GM21825 (cell line): ENCODE data around the gene PARD3B.

Experiments used
- ATAC-seq: cut with Tn5 transposase; IDR thresholded peaks from one replicate; pipeline ENCODE4 v1.9.1; 2021; ENCODE audit warnings: mild to moderate bottlenecking, moderate library complexity; ENCODE audit not compliant: unreplicated experiment

PARD3B gene

GRCh38 chr2:205531489-205532148 is 986.3 kb downstream of the PARD3B start:
- ATAC-seq = no peak

GRCh38 chr2:205535001-205535400 is 989.7 kb downstream of the PARD3B start:
- ATAC-seq = no peak

GRCh38 chr2:205539603-205540002 is 994.3 kb downstream of the PARD3B start:
- ATAC-seq = no peak

DNA sequence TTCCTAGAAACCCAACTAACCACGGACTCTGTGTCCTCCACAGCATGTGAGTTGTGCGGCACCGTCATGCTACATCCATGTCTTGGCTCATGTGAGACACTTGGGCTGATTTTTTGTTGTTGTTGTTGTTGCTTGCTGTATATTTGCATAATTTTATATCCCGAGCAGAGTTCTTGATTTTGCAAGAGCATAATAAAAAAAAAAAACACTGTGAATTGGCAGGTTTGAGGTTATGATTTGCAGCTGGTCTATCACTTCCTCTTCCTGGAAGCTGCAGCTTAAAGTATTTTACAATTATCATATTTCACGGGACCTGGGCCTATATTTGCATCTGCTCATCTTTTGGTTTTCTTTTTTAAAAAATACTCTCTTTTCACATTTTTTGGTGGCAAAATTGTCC is 994.8 kb downstream of the PARD3B start:
- ATAC-seq = no peak

- ATAC-seq = no peak
These were observed 998.1 kb downstream of the PARD3B start for GRCh38 chr2:205543262-205543843.

DNA sequence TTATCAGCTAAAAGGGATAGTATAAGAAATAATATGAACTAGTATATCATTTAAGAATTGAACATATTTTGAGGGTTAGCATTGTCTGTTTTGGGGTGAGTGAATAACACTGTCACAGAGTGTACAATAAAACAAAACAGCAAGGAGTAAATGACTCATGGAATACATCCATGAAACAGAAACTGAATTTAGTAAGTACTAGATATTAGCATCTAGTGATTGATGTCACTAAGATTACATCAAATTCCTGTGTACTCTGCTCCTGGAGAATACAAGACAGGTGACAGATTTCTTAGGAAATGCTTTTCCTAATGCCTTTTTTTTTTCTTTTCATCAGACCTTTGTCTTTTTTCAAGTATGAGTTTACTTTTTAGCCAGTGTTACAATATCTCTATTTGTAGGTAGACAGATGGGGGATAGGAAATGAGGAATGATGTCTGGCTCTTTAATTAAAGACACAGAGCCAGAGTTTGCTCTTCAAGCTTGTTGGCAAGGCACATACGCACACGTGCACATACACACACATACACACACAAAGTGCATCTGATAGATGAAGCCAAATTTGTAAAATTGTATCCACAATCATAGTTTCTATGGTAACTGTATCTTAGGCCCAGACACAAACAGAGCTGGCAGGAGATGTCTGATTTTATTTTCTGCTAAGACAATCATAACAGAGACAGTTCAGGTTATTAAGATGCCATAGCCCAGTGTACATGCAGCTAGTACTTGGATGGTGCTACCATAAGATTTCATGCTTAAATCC is 998.8 kb downstream of the PARD3B start:
- ATAC-seq = no peak

GRCh38 chr2:205545971-205546816 is 1000.9 kb downstream of the PARD3B start:
- no peak for ATAC-seq

GRCh38 chr2:205555566-205556230 is 1010.4 kb downstream of the PARD3B start:
- ATAC-seq = no peak

DNA sequence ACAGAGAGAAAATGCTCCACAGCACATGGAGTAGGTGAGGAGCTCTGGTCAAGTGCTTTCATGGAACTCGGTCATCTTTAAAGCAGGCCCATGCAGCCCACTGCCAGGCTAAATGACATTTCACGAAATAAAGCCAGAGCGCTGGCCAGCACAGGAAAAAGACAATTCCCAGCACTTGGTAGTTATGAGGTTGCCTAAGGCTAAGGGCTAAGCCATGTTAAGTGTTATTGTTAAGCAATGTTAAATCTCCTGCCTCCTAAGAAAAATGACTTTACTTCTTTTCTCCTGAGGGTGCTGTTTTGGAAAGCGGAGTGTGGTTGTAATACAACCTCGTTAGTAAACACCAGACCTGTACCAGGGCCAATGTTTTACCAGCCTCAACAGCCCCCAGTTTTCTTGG is 1011.1 kb downstream of the PARD3B start:
- no peak for ATAC-seq

- no peak for ATAC-seq
These were observed 1011.7 kb downstream of the PARD3B start for GRCh38 chr2:205556841-205557539.

DNA sequence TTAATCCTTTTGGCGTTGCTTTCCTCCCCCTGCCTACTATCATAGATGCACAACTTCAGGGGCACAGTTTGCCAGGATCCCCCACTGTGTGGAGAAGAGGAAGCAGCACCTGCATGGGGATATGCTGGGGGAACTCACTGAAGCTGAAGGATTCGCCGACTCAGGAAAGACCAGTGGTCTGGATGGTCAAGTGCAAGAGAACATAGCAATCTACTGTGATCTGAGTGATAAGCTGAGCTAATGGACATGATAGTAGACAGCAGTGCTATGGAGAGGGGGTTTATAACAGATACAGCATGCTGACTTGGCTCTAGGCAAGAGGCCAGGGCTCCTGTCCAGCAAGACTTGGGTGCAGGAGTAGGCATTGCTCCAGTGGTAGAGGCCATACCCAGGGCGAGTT is 1012.6 kb downstream of the PARD3B start:
- no peak for ATAC-seq

- ATAC-seq = no peak
These were observed 1016.2 kb downstream of the PARD3B start for GRCh38 chr2:205561441-205561840.

DNA sequence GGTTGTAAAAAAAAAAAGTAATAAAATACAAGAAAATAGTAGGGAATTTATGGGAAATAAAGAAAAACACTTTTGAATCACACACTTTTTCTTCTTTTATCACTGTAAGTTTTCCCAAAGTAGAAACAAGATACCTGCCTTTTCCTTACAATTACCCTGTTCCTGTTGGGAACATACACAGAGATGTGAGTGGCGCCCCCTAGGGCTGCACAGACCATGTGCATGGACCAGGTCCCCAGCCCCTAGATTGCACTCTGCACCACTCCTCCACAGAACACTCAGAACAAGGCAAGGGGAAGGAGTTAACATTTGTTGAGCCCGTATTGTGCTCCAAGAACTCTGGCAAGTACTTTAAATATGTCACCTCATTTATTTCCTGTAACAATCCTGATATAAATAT is 1018.4 kb downstream of the PARD3B start:
- ATAC-seq = no peak

GRCh38 chr2:205564346-205565141 is 1019.3 kb downstream of the PARD3B start:
- no peak for ATAC-seq

- ATAC-seq = no peak
These were observed 1019.9 kb downstream of the PARD3B start for GRCh38 chr2:205565142-205565522.

DNA sequence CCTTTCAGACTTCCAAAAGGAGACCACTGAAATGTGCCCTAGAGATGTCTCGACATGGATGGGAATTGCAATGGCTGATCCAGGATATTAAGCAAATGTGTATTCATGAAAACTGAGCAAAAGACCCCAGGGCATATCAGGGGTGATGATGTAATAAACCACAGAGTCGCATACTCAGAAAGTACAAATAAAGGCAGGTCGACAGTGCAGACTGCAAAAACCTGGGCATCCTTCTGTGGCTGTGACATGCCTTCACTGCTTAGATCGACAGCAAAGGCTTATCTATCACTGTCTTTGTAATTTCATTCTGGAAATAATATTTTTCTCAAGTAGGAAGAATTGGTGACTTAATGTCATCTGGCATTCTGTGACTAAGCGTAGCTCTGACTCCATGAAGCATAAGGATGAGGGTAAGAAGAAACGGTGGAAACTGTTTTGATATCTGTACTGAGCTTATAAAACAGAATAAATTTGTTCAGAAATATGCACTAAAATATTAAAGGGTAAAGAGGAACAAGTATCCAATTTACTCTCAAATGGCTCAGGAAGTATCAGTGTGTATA is 1021.4 kb downstream of the PARD3B start:
- no peak for ATAC-seq

- ATAC-seq = no peak
These were observed 1023.3 kb downstream of the PARD3B start for GRCh38 chr2:205568620-205569019.

DNA sequence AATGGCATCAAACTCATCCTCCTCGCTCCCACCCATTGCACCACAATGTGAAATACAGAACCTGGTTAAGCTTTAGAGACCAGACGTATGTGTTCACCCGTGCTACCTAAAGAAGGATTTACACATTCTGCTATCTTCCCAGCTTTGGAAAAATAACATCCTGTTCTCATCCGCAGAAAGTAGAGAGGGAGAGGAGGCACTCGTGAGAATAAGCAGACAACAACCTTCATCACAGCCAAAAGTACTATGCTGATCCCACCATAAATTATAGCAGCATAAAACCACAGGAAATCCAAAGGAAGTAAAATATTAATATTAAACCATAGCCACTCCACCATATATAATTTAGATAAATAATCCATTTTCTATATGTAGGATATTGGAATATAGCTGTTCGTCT is 1025.4 kb downstream of the PARD3B start:
- no peak for ATAC-seq

- ATAC-seq = no peak
These were observed 1026.2 kb downstream of the PARD3B start for GRCh38 chr2:205571360-205571959.
